HG03095 (cell line): ENCODE results near the gene MTA1.

ENCODE experiments used
- ATAC-seq: cut with Tn5 transposase; IDR thresholded peaks from one replicate; pipeline ENCODE4 v1.9.1; 2021; ENCODE audit warnings: moderate library complexity; ENCODE audit not compliant: unreplicated experiment

Gene MTA1

GRCh38 chr14:105485739-105486162, 66.1 kb downstream of the MTA1 start:
- ATAC-seq = no peak

GRCh38 chr14:105486163-105486973, 66.7 kb downstream of the MTA1 start, which contains the start of gene CRIP1:
Gene CRIP1 (plus strand): TSS chr14:105486886. CDS start chr14:105487260, 374 bp downstream.
- ATAC-seq = no peak

- ATAC-seq = no peak
These were observed 67.4 kb downstream of the MTA1 start for GRCh38 chr14:105486974-105487448.

GRCh38 chr14:105487449-105487985, 67.9 kb downstream of the MTA1 start:
- no peak for ATAC-seq

- no peak for ATAC-seq
These were observed 68.6 kb downstream of the MTA1 start for GRCh38 chr14:105487986-105488777.

GRCh38 chr14:105488781-105489541, 69.3 kb downstream of the MTA1 start:
- ATAC-seq = no peak

- ATAC-seq = no peak
These were observed 70.1 kb downstream of the MTA1 start for GRCh38 chr14:105489542-105490266.

- ATAC-seq = peak; percentile 0
These were observed 70.6 kb downstream of the MTA1 start for GRCh38 chr14:105490267-105490571.

GRCh38 chr14:105490572-105491365, 71.1 kb downstream of the MTA1 start, which contains the start of gene TEDC1:
Gene TEDC1 (plus strand): TSS chr14:105491246. CDS start chr14:105491376, 130 bp downstream.
- peak; percentile 66 for ATAC-seq

- no peak for ATAC-seq
These were observed 71.8 kb downstream of the MTA1 start for GRCh38 chr14:105491366-105491973.

- no peak for ATAC-seq
These were observed 72.7 kb downstream of the MTA1 start for GRCh38 chr14:105492031-105492970.

GRCh38 chr14:105492971-105493871, 73.6 kb downstream of the MTA1 start:
- ATAC-seq = no peak

- no peak for ATAC-seq
These were observed 74.4 kb downstream of the MTA1 start for GRCh38 chr14:105493921-105494605.

- no peak for ATAC-seq
These were observed 74.9 kb downstream of the MTA1 start for GRCh38 chr14:105494606-105494929.

GRCh38 chr14:105495101-105495989, 75.7 kb downstream of the MTA1 start:
- no peak for ATAC-seq
